ENCODE measurements around the gene NCOA3. TPM values are rescaled to one million over a fixed set of nuclear protein-coding genes. Genes with fewer than 3 reads are reported as not detected.
"Not testable (repeated sequence)": the region's sequence is repeated elsewhere in the genome, so short reads cannot be mapped to it uniquely, and the experiment has no call there.

The NCOA3 gene
- total RNA-seq, 8 experiments from 2014 or later: 24.4 to 81.9 (median 31.1) TPM

DNA sequence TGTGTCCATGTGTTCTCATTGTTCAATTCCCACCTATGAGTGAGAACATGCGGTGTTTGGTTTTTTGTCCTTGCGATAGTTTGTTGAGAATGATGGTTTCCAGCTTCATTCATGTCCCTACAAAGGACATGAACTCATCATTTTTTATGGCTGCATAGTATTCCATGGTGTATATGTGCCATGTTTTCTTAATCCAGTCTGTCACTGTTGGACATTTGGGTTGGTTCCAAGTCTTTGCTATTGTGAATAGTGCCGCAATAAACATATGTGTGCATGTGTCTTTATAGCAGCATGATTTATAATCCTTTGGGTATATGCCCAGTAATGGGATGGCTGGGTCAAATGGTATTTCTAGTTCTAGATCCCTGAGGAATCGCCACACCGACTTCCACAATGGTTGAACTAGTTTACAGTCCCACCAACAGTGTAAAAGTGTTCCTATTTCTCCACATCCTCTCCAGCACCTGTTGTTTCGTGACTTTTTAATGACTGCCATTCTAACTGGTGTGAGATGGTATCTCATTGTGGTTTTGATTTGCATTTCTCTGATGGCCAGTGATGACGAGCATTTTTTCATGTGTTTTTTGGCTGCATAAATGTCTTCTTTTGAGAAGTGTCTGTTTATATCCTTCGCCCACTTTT lies 52.0 kb downstream of the NCOA3 start:
- WGBS, 10 experiments: no CpG with 5 or more reads among the region's 8 CpGs
- peaks cover 10 to 34% of the 10 kb centered on the region in 2 donors for H3K4me1 ChIP-seq (replicated peaks in 1 of 2)
- H3K4me3 ChIP-seq; ATAC-seq (replicated peaks in 6 of 8); H3K27ac ChIP-seq; in situ Hi-C loops (cut with MboI; ENCODE audit: low pct_unique_long_range_greater_than_20kb in 2 of 9, low sequenced_read_pairs in 9 of 9, unreplicated experiment in 9 of 9): not testable (repeated sequence)

- ATAC-seq (replicated peaks in 6 of 8); H3K4me3 ChIP-seq; in situ Hi-C loops (cut with MboI; ENCODE audit: low pct_unique_long_range_greater_than_20kb in 2 of 9, low sequenced_read_pairs in 9 of 9, unreplicated experiment in 9 of 9); H3K27ac ChIP-seq: not testable (repeated sequence)
- H3K4me1 ChIP-seq (replicated peaks in 1 of 2): peaks cover 16 to 40% of the 10 kb centered on the region in 2 donors
Measured at GRCh38 chr20:47554283-47554682, 52.6 kb downstream of the NCOA3 start.

DNA sequence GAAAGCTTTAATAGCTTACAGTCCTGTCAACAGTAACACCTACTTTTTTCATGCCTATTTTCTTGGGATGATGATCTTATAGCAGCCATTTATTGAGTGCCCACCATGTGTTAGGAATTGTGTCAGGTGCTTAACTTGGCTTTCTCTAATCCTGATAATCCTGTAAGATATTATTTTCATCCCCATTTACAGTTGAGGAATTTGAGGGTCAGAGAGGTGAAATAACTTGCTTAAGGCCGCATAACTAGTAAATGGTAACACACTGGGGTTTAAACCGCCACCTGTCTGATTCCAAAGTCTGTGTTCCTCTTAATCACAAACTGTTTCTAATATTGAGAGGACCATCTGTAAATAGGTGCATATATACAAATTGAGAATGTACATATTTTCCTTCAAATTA lies 55.5 kb downstream of the NCOA3 start:
- Histone ChIP-seq H3K4me1 (replicated peaks in 1 of 2) (peaks cover 19 to 23% of the 10 kb centered on the region in 2 donors), H3K4me3 (no peak overlapping the region), H3K27ac (no peak overlapping the region)
- ATAC-seq (replicated peaks in 6 of 8): no peak
- in situ Hi-C loops (cut with MboI; ENCODE audit: low pct_unique_long_range_greater_than_20kb in 2 of 9, low sequenced_read_pairs in 9 of 9, unreplicated experiment in 9 of 9): no loop called here
- 29 to 94% (median 78%) methylated on average over 1 to 2 of the region's 2 CpGs; no CpG with 5 or more reads in 2 of the 10 experiments for WGBS, 10 experiments

DNA sequence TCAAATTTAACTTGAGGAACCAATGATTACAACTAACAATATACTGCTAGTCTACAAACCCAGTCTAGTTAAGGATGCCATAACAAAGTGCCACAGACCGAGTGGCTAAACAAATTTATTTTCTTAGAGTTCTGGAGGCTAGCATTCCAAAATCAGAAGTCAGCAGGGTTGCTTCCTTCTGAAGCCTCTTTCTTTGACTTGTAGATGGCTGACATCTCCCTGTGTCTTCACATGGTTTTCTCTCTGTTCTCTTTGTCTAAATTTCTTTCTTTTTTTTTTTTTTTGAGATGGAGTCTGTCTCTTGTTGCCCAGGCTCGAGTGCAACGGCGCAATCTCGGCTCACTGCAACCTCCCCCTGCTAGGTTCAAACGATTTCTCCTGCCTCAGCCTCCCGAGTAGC lies 56.1 kb downstream of the NCOA3 start:
- 21 to 93% (median 37%) methylated on average over 3 to 7 of the region's 7 CpGs; no CpG with 5 or more reads in 3 of the 10 experiments for WGBS, 10 experiments
- Histone ChIP-seq H3K4me1 (replicated peaks in 1 of 2) (peaks cover 14 to 23% of the 10 kb centered on the region in 2 donors), H3K27ac (no peak overlapping the region), H3K4me3 (no peak overlapping the region)
- in situ Hi-C loops (cut with MboI; ENCODE audit: low pct_unique_long_range_greater_than_20kb in 2 of 9, low sequenced_read_pairs in 9 of 9, unreplicated experiment in 9 of 9): no loop called here
- ATAC-seq (replicated peaks in 6 of 8): no peak

- 32 to 83% (median 68%) methylated on average over 1 to 7 of the region's 10 CpGs; no CpG with 5 or more reads in 1 of the 10 experiments for WGBS, 10 experiments
- H3K4me1 ChIP-seq (replicated peaks in 1 of 2): peaks cover 11 to 23% of the 10 kb centered on the region in 2 donors
- no peak overlapping the region for H3K27ac ChIP-seq
- no peak for ATAC-seq (replicated peaks in 6 of 8)
- H3K4me3 ChIP-seq: no peak overlapping the region
- in situ Hi-C loops (cut with MboI; ENCODE audit: low pct_unique_long_range_greater_than_20kb in 2 of 9, low sequenced_read_pairs in 9 of 9, unreplicated experiment in 9 of 9): no loop called here
Measured at GRCh38 chr20:47558295-47559066, 56.8 kb downstream of the NCOA3 start.

GRCh38 chr20:47559141-47559540 lies 57.5 kb downstream of the NCOA3 start:
- H3K27ac ChIP-seq: peak overlapping the region in 1 of 2 donors; percentile 32
- no peak overlapping the region for H3K4me3 ChIP-seq
- H3K4me1 ChIP-seq (replicated peaks in 1 of 2): peaks cover 11 to 23% of the 10 kb centered on the region in 2 donors
- ATAC-seq (replicated peaks in 6 of 8): no peak
- in situ Hi-C loops (cut with MboI; ENCODE audit: low pct_unique_long_range_greater_than_20kb in 2 of 9, low sequenced_read_pairs in 9 of 9, unreplicated experiment in 9 of 9): no loop called here

DNA sequence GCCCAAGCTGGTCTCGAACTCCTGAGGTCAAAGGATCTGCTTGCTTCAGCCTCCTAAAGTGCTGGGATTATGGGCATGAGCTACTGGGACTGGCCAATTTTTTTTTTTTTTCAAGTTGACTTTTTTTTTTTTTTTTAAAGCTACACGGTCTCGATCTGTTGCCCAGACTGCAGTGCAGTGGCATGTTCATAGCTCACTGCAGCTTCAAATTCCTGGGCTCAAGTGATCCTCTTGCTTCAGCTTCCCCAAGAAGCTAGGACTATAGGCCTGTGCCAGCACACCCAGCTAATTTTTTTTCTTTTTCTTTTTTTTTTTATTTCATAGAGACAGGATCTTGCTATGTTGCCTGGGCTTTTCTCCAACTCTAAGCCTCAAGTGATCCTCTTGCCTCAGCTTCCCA lies 59.5 kb downstream of the NCOA3 start:
- Histone ChIP-seq H3K4me3 (no peak overlapping the region), H3K4me1 (replicated peaks in 1 of 2) (peaks cover 11 to 30% of the 10 kb centered on the region in 2 donors), H3K27ac (peak overlapping the region in 1 of 2 donors; percentile 27)
- ATAC-seq (replicated peaks in 6 of 8): peak; percentile 44 to 97 (median 50)
- WGBS, 10 experiments: 16 to 100% (median 70%) methylated on average over 1 to 3 of the region's 3 CpGs; no CpG with 5 or more reads in 1 of the 10 experiments
- in situ Hi-C loops (cut with MboI; ENCODE audit: low pct_unique_long_range_greater_than_20kb in 2 of 9, low sequenced_read_pairs in 9 of 9, unreplicated experiment in 9 of 9): no loop called here

DNA sequence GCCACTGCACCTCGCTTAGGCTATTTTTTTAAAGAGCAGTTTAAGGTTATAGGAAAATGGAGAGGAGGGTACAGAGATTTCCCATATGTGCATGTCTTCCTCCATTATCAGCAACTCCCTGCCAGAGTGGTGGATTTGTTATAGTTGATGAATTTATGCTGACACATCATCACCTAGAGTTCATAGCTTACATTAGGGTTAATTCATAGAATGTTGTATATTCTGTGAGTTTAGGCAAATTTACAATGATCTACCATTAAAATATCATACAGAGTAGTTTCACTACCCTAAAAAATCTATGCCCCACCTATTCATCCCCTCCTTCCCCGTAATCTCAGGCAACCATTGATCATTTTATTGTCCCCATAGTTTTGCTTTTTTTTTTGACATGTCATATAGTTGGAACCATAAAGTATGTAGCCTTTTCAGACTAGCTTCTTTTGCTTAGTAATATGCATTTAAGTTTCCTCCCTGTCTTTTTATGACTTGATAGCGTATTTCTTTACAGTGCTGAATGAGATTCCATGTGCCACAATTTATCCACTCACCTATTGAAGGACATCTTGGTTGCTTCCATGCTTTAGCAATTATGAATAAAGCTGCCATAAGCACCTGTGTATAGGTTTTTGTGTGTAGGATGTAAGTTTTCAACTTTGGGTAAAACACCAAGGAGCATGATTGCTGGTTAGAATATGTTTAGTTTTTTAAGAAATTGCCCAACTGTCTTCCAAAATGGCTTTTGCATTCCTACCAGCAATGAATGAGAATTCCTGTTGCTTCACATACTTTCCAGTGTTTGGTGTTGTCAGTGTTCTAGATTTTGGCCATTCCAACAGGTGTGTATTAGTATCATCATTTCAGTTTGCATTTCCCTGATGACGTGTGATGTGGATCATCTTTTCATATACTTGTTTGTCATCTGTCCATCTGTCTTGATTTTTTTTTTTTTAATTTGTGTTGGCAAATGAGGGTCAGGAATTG lies 60.2 kb downstream of the NCOA3 start:
- Histone ChIP-seq H3K4me3 (no peak overlapping the region), H3K27ac (no peak overlapping the region), H3K4me1 (replicated peaks in 1 of 2) (peaks cover 11 to 30% of the 10 kb centered on the region in 2 donors)
- ATAC-seq (replicated peaks in 6 of 8): peak in 3 of 8 experiments; percentile 16 to 50 (median 22)
- WGBS, 10 experiments: 40 to 100% (median 80%) methylated on average over 1 to 4 of the region's 4 CpGs
- in situ Hi-C loops (cut with MboI; ENCODE audit: low pct_unique_long_range_greater_than_20kb in 2 of 9, low sequenced_read_pairs in 9 of 9, unreplicated experiment in 9 of 9): no loop called here

- WGBS, 10 experiments: 60 to 100% (median 96%) methylated on average over 1 to 5 of the region's 5 CpGs; no CpG with 5 or more reads in 2 of the 10 experiments
- Histone ChIP-seq H3K4me3 (no peak overlapping the region), H3K4me1 (replicated peaks in 1 of 2) (peaks cover 0 to 9% of the 10 kb centered on the region in 2 donors), H3K27ac (no peak overlapping the region)
- in situ Hi-C loops (cut with MboI; ENCODE audit: low pct_unique_long_range_greater_than_20kb in 2 of 9, low sequenced_read_pairs in 9 of 9, unreplicated experiment in 9 of 9): no loop called here
- ATAC-seq (replicated peaks in 6 of 8): no peak
Measured at GRCh38 chr20:47566269-47566668, 64.6 kb downstream of the NCOA3 start.

- Histone ChIP-seq H3K4me1 (replicated peaks in 1 of 2) (peaks cover 0 to 7% of the 10 kb centered on the region in 2 donors), H3K27ac (no peak overlapping the region), H3K4me3 (no peak overlapping the region)
- 19 to 100% (median 91%) methylated on average over 1 to 2 of the region's 2 CpGs; no CpG with 5 or more reads in 2 of the 10 experiments for whole genome bisulfite sequencing, 10 experiments
- in situ Hi-C loops (cut with MboI; ENCODE audit: low pct_unique_long_range_greater_than_20kb in 2 of 9, low sequenced_read_pairs in 9 of 9, unreplicated experiment in 9 of 9): no loop called here
- peak in 4 of 8 experiments; percentile 21 to 94 (median 38) for ATAC-seq (replicated peaks in 6 of 8)
Measured at GRCh38 chr20:47568019-47568418, 66.3 kb downstream of the NCOA3 start.

DNA sequence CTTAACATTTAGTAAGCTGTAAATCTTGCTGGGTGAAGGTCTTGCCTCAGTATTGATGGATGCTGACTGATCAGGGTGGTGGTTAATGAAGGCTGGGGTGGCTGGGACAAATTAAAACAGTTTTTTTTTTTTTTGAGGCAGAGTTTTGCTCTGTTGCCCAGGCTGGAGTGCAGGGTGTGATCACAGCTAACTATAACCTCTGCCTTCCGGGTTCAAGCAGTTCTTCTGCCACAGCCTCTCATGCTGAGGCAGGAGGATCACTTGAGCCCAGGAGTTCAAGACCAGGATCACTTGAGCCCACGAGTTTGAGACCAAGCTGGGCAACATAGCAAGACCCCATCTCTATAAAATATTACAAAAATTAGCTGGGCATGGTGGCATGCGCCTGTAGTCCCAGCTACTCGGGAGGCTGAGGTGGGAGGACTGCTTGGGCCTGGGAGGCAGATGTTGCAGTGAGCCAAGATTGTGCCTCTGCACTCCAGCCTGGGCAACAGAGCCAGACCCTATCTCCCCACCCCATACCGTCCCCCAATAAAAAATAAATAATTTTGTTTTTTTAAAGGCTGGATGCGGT lies 67.2 kb downstream of the NCOA3 start:
- H3K4me3 ChIP-seq: no peak overlapping the region
- 38 to 100% (median 80%) methylated on average over 1 to 5 of the region's 6 CpGs; no CpG with 5 or more reads in 3 of the 10 experiments for WGBS, 10 experiments
- in situ Hi-C loops (cut with MboI; ENCODE audit: low pct_unique_long_range_greater_than_20kb in 2 of 9, low sequenced_read_pairs in 9 of 9, unreplicated experiment in 9 of 9): no loop called here
- no peak for ATAC-seq (replicated peaks in 6 of 8)
- peaks cover 6 to 12% of the 10 kb centered on the region in 2 donors for H3K4me1 ChIP-seq (replicated peaks in 1 of 2)
- H3K27ac ChIP-seq: no peak overlapping the region

DNA sequence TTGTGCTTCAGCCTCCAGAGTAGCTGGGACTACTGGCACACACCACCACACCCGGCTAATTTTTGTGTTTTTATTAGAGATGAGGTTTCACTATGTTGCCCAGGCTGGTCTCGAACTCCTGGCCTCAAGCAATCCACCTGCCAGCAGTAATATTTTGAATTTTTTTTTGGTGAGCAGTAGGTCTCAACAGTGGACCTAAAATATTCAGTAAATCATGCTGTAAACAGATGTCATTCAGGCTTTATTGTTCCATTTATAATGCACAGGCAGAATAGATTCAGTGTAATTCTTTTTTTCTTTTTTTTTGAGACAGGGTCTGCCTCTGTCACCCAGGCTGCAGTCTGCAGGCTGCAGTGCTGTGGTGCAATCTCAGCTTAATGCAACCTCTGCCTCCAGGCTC lies 69.7 kb downstream of the NCOA3 start:
- peaks cover 25 to 31% of the 10 kb centered on the region in 2 donors for H3K4me1 ChIP-seq (replicated peaks in 1 of 2)
- no peak for ATAC-seq (replicated peaks in 6 of 8)
- H3K27ac ChIP-seq: no peak overlapping the region
- in situ Hi-C loops (cut with MboI; ENCODE audit: low pct_unique_long_range_greater_than_20kb in 2 of 9, low sequenced_read_pairs in 9 of 9, unreplicated experiment in 9 of 9): no loop called here
- no peak overlapping the region for H3K4me3 ChIP-seq
- WGBS, 10 experiments: 88 to 100% (median 100%) methylated on average over 1 to 2 of the region's 2 CpGs; no CpG with 5 or more reads in 2 of the 10 experiments

All from motor neuron (in vitro differentiated cells).